HepG2 (cell line): ENCODE data around the gene CD300LF.

Experiments used
- ATF3 ChIP-seq: sonication (generic); formaldehyde crosslinking; IDR thresholded peaks from 2 replicates; pipeline ENCODE4 v1.4.0; 2020; ENCODE audit warnings: missing genetic modification reagents
- CEBPB ChIP-seq: IDR thresholded peaks from 2 replicates; pipeline ENCODE4 v1.6.1; 2011; ENCODE audit warnings: low read depth, low read length, improper control_type of control experiment, borderline replicate concordance
- CTCF ChIP-seq: sonication (generic); formaldehyde crosslinking; IDR thresholded peaks from 2 replicates; pipeline ENCODE4 v1.5.0; 2020; ENCODE audit warnings: mild to moderate bottlenecking, missing genetic modification reagents, moderate library complexity
- MAFK ChIP-seq, 2 experiments: IDR thresholded peaks in 1 of 2; conservative IDR thresholded peaks in 1 of 2; 2 replicates each; pipeline ENCODE4 v1.6.1; 2011; ENCODE audit warnings: improper control_type of control experiment in 2 of 2, low read length in 2 of 2
- MAX ChIP-seq: IDR thresholded peaks from 2 replicates; pipeline ENCODE4 v1.6.1; 2012; ENCODE audit warnings: inconsistent platforms
- NR3C1 ChIP-seq: sonication (generic); formaldehyde crosslinking; IDR thresholded peaks from 2 replicates; pipeline ENCODE4 v1.4.0; 2020; ENCODE audit warnings: missing genetic modification reagents
- POLR2A ChIP-seq, 2 experiments: IDR thresholded peaks; 2 replicates each; pipeline ENCODE4 v1.6.1; 2011; ENCODE audit warnings: low read depth in 2 of 2, low read length in 2 of 2, mild to moderate bottlenecking in 1 of 2, moderate library complexity in 1 of 2; ENCODE audit not compliant: insufficient read depth in 1 of 2
- RFX5 ChIP-seq: IDR thresholded peaks from 2 replicates; pipeline ENCODE4 v1.6.1; 2011; ENCODE audit warnings: low read depth, low read length, improper control_type of control experiment
- THRA ChIP-seq: sonication (generic); formaldehyde crosslinking; IDR thresholded peaks from 2 replicates; pipeline ENCODE4 v1.4.0; 2020; ENCODE audit warnings: missing genetic modification reagents, borderline replicate concordance
- YY1 ChIP-seq: IDR thresholded peaks from 2 replicates; pipeline ENCODE4 v1.6.1; 2011; ENCODE audit warnings: low read length, low read depth, moderate library complexity, mild to moderate bottlenecking; ENCODE audit not compliant: insufficient read depth, insufficient replicate concordance
- ZNF121 ChIP-seq: sonication (generic); formaldehyde crosslinking; IDR thresholded peaks from 2 replicates; pipeline ENCODE4 v1.5.0; 2020; ENCODE audit warnings: mild to moderate bottlenecking, missing genetic modification reagents
- ZNF354B ChIP-seq: sonication (generic); formaldehyde crosslinking; IDR thresholded peaks from 2 replicates; pipeline ENCODE4 v1.8.0; 2022; ENCODE audit warnings: mild to moderate bottlenecking, missing genetic modification reagents

- TF ChIP-seq ZNF121 (CRISPR knock-in tag) (no peak), NR3C1 (CRISPR knock-in tag) (no peak), CTCF (no peak), YY1 (no peak), RFX5 (no peak), ATF3 (CRISPR knock-in tag) (no peak), MAX (no peak), MAFK (conservative IDR thresholded peaks at IDR 0.05 in 1 of 2, IDR thresholded peaks at IDR 0.05 in 1 of 2; ENCODE audit: low read length in 2 of 2) (no peak), THRA (no peak), CEBPB (no peak), POLR2A (IDR thresholded peaks at IDR 0.05; ENCODE audit: insufficient read depth in 1 of 2, low read depth in 2 of 2, low read length in 2 of 2) (peak in 1 of 2 experiments; percentile 36; a peak in 1 of 4 replicates), ZNF354B (CRISPR knock-in tag) (no peak)
Measured at GRCh38 chr17:74756891-74757290, 44.2 kb upstream of the CD300LF start.
